Caco-2 (cell line): ENCODE results near the gene TMEM121B. TPM values are rescaled to one million over a fixed set of nuclear protein-coding genes. Genes with fewer than 3 reads are reported as not detected.

Experiments
- BruUV-seq: library from RNA; stranded (reverse); fragments of 400-500 nt; replicated peaks from 2 replicates; lab custom pipeline; 2021; lab: Mats Ljungman, UMichigan
- CTCF ChIA-PET: fragments of 300-600 bp; sonication (Branson Sonifier 250); formaldehyde crosslinking; loops from one replicate; lab custom pipeline; 2022; ENCODE audit warnings: antibody characterized with exemption; lab: Charles Lee
- POLR2A ChIA-PET: fragments of 300-600 bp; sonication (Branson Sonifier 250); formaldehyde crosslinking; loops from one replicate; lab custom pipeline; 2022; ENCODE audit warnings: antibody characterized with exemption; lab: Charles Lee
- DNase-seq, 2 experiments: peaks; one replicate each; pipeline versions ENCODE4 v3.0.0 to v3.0.0-alpha.2; 2020 to 2022
- H3K27me3 ChIP-seq: replicated peaks from 2 replicates; pipeline ENCODE4 v1.6.0; 2011; ENCODE audit warnings: low read length; ENCODE audit not compliant: control insufficient read depth, insufficient read depth
- H3K36me3 ChIP-seq: 2 replicates; pipeline ENCODE4 v1.5.1; 2011; ENCODE audit warnings: low read length; ENCODE audit not compliant: control insufficient read depth, insufficient read depth
- H3K4me1 ChIP-seq: fragments of 250-450 bp; sonication (Bioruptor Pico); 2 replicates; pipeline ENCODE4 v1.5.1; 2020; ENCODE audit warnings: mild to moderate bottlenecking
- H3K4me3 ChIP-seq: 2 replicates; pipeline ENCODE4 v1.5.1; 2011; ENCODE audit warnings: low read depth, mild to moderate bottlenecking, control low read depth, low read length
- H3K9me3 ChIP-seq: fragments of 250-450 bp; sonication (Bioruptor Pico); 2 replicates; pipeline ENCODE4 v1.5.1; 2020; ENCODE audit warnings: mild to moderate bottlenecking, moderate library complexity
- H3K27ac Mint-ChIP-seq: one replicate; pipeline ENCODE4 v1.8.0; 2022; ENCODE audit warnings: mixed read lengths; ENCODE audit not compliant: unreplicated experiment
- H3K27me3 Mint-ChIP-seq: one replicate; pipeline ENCODE4 v1.8.0; 2022; ENCODE audit warnings: mixed read lengths; ENCODE audit not compliant: insufficient read depth, unreplicated experiment
- H3K36me3 Mint-ChIP-seq: one replicate; pipeline ENCODE4 v1.8.0; 2022; ENCODE audit warnings: mild to moderate bottlenecking, mixed read lengths; ENCODE audit not compliant: insufficient read depth, unreplicated experiment
- H3K4me1 Mint-ChIP-seq: one replicate; pipeline ENCODE4 v1.8.0; 2022; ENCODE audit warnings: low read depth, mixed read lengths; ENCODE audit not compliant: unreplicated experiment
- H3K4me3 Mint-ChIP-seq: one replicate; pipeline ENCODE4 v1.8.0; 2022; ENCODE audit warnings: mild to moderate bottlenecking, moderate library complexity, mixed read lengths; ENCODE audit not compliant: unreplicated experiment
- H3K9me3 Mint-ChIP-seq: one replicate; pipeline ENCODE4 v1.8.0; 2022; ENCODE audit warnings: mixed read lengths; ENCODE audit not compliant: unreplicated experiment
- intact Hi-C: fragments of 100-400 bp; cut with micrococcal nuclease; formaldehyde crosslinking; loops from one replicate; pipeline ENCODE4 v1.10.0; 2022; ENCODE audit not compliant: unreplicated experiment
- total RNA-seq: library from RNA; stranded (reverse); gene quantifications from 2 replicates; pipeline ENCODE4 v1.2.3, GENCODE V29; 2022
- TF ChIP-seq, protein P1 (sequence below), 2 experiments: fragments of 200-600 bp in 1 of 2; IDR thresholded peaks; 1 replicate in 1 of 2; 2 replicates in 1 of 2; pipeline versions ENCODE4 v1.5.1 to v1.8.0; 2011 to 2022; ENCODE audit warnings: antibody characterized with exemption in 1 of 2, control low read depth in 1 of 2, inconsistent platforms in 1 of 2, low read depth in 1 of 2, low read length in 1 of 2, mild to moderate bottlenecking in 1 of 2, moderate library complexity in 1 of 2; ENCODE audit not compliant: insufficient read depth in 1 of 2, severe bottlenecking in 1 of 2, unreplicated experiment in 1 of 2

Gene TMEM121B
- total RNA-seq, 1 experiment from 2014 or later = 0.82 TPM

GRCh38 chr22:17096071-17096470, 25.1 kb downstream of the TMEM121B start:
- Histone ChIP-seq H3K27me3 (no peaks in the 10 kb centered on the region), H3K4me1 (no peaks in the 10 kb centered on the region), H3K4me3 (no peak overlapping the region), H3K36me3 (no peaks in the 10 kb centered on the region), H3K9me3 (no peaks in the 10 kb centered on the region)
- no peaks in the 10 kb centered on the region for H3K9me3 Mint-ChIP-seq
- TF ChIP-seq, protein P1, sequence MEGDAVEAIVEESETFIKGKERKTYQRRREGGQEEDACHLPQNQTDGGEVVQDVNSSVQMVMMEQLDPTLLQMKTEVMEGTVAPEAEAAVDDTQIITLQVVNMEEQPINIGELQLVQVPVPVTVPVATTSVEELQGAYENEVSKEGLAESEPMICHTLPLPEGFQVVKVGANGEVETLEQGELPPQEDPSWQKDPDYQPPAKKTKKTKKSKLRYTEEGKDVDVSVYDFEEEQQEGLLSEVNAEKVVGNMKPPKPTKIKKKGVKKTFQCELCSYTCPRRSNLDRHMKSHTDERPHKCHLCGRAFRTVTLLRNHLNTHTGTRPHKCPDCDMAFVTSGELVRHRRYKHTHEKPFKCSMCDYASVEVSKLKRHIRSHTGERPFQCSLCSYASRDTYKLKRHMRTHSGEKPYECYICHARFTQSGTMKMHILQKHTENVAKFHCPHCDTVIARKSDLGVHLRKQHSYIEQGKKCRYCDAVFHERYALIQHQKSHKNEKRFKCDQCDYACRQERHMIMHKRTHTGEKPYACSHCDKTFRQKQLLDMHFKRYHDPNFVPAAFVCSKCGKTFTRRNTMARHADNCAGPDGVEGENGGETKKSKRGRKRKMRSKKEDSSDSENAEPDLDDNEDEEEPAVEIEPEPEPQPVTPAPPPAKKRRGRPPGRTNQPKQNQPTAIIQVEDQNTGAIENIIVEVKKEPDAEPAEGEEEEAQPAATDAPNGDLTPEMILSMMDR (IDR thresholded peaks at IDR 0.05; ENCODE audit: insufficient read depth in 1 of 2, low read depth in 1 of 2, low read length in 1 of 2, severe bottlenecking in 1 of 2, unreplicated experiment in 1 of 2) = no peak
- CTCF ChIA-PET = interaction anchor here (0.6 to 1.0 kb wide), 4 partner anchors 28 to 406 kb away, joined by 3 to 9 read pairs (median 4); no protein-coding TSS in a partner anchor
- no peaks in the 10 kb centered on the region for H3K27me3 Mint-ChIP-seq
- no peak overlapping the region for H3K27ac Mint-ChIP-seq
- no peaks in the 10 kb centered on the region for H3K4me1 Mint-ChIP-seq
- peaks cover 10% of the 10 kb centered on the region for H3K36me3 Mint-ChIP-seq
- no TSS peak for BruUV-seq
- POLR2A ChIA-PET = no interaction called here
- no peak overlapping the region for H3K4me3 Mint-ChIP-seq
- DNase-seq = no peak
- intact Hi-C loops = no loop called here

- H3K27me3 Mint-ChIP-seq = no peaks in the 10 kb centered on the region
- TF ChIP-seq, protein P1 (IDR thresholded peaks at IDR 0.05; ENCODE audit: insufficient read depth in 1 of 2, low read depth in 1 of 2, low read length in 1 of 2, severe bottlenecking in 1 of 2, unreplicated experiment in 1 of 2) = peak; percentile 37 to 51
Measured at GRCh38 chr22:17095538-17095937, 25.6 kb downstream of the TMEM121B start.

GRCh38 chr22:17093081-17093480, 28.1 kb downstream of the TMEM121B start:
- Mint-ChIP-seq H3K9me3 (no peaks in the 10 kb centered on the region), H3K27ac (no peak overlapping the region), H3K27me3 (no peaks in the 10 kb centered on the region), H3K36me3 (peaks cover under 1% of the 10 kb centered on the region), H3K4me1 (no peaks in the 10 kb centered on the region), H3K4me3 (no peak overlapping the region)
- Histone ChIP-seq H3K4me3 (no peak overlapping the region), H3K4me1 (no peaks in the 10 kb centered on the region), H3K36me3 (no peaks in the 10 kb centered on the region), H3K27me3 (no peaks in the 10 kb centered on the region), H3K9me3 (no peaks in the 10 kb centered on the region)
- intact Hi-C loops = no loop called here
- CTCF ChIA-PET = no interaction called here
- no TSS peak for BruUV-seq
- POLR2A ChIA-PET = no interaction called here
- TF ChIP-seq, protein P1 (IDR thresholded peaks at IDR 0.05; ENCODE audit: insufficient read depth in 1 of 2, low read depth in 1 of 2, low read length in 1 of 2, severe bottlenecking in 1 of 2, unreplicated experiment in 1 of 2) = no peak
- DNase-seq = no peak

More at GRCh38 chr22:17095538-17095937, 25.6 kb downstream of the TMEM121B start:
- no peaks in the 10 kb centered on the region for H3K4me1 Mint-ChIP-seq
- H3K27ac Mint-ChIP-seq = no peak overlapping the region
- no peaks in the 10 kb centered on the region for H3K27me3 ChIP-seq
- peaks cover 10% of the 10 kb centered on the region for H3K36me3 Mint-ChIP-seq
- DNase-seq = peak in 1 of 2 experiments; percentile 39
- no peaks in the 10 kb centered on the region for H3K9me3 ChIP-seq
- intact Hi-C loops = no loop called here
- no peak overlapping the region for H3K4me3 Mint-ChIP-seq
- ChIA-PET CTCF (interaction anchor here (0.6 to 1.0 kb wide), 4 partner anchors 28 to 406 kb away, joined by 3 to 9 read pairs (median 4); no protein-coding TSS in a partner anchor), POLR2A (no interaction called here)
- no peak overlapping the region for H3K4me3 ChIP-seq
- H3K9me3 Mint-ChIP-seq = no peaks in the 10 kb centered on the region
- no peaks in the 10 kb centered on the region for H3K36me3 ChIP-seq
- BruUV-seq = no TSS peak
- H3K4me1 ChIP-seq = no peaks in the 10 kb centered on the region
